ENCODE results near the gene TMEM217.

TMEM217 gene

GRCh38 chr6:37258405-37259105 lies 611 bp upstream of the TMEM217 start:
- Histone ChIP-seq H3K36me3 (ENCODE audit: insufficient read depth, low read length) (no peaks in the 10 kb centered on the region), H3K4me2 (ENCODE audit: low read length) (peak overlapping the region; percentile 89), H3K9me3 (replicated peaks; ENCODE audit: low read length) (no peaks in the 10 kb centered on the region), H3K27me3 (ENCODE audit: control insufficient read depth, insufficient read depth, low read length) (no peaks in the 10 kb centered on the region), H3K9ac (ENCODE audit: low read depth, low read length) (peak overlapping the region; percentile 97), H3K4me1 (ENCODE audit: control insufficient read depth, insufficient read depth, low read length) (peaks cover 17% of the 10 kb centered on the region), H3K4me3 (ENCODE audit: low read length) (peak overlapping the region; percentile 99)

GRCh38 chr6:37257320-37257633 lies 667 bp downstream of the TMEM217 start:
- Histone ChIP-seq H3K4me1 (ENCODE audit: control insufficient read depth, insufficient read depth, low read length) (peaks cover 17% of the 10 kb centered on the region), H3K9me3 (replicated peaks; ENCODE audit: low read length) (no peaks in the 10 kb centered on the region), H3K27me3 (ENCODE audit: control insufficient read depth, insufficient read depth, low read length) (no peaks in the 10 kb centered on the region), H3K36me3 (ENCODE audit: insufficient read depth, low read length) (no peaks in the 10 kb centered on the region), H3K4me3 (ENCODE audit: low read length) (peak overlapping the region; percentile 99), H3K9ac (ENCODE audit: low read depth, low read length) (peak overlapping the region; percentile 97), H3K4me2 (ENCODE audit: low read length) (peak overlapping the region; percentile 89)

GRCh38 chr6:37256692-37257319 lies 1.1 kb downstream of the TMEM217 start:
- Histone ChIP-seq H3K9me3 (replicated peaks; ENCODE audit: low read length) (no peaks in the 10 kb centered on the region), H3K9ac (ENCODE audit: low read depth, low read length) (peak overlapping the region; percentile 97), H3K36me3 (ENCODE audit: insufficient read depth, low read length) (no peaks in the 10 kb centered on the region), H3K27me3 (ENCODE audit: control insufficient read depth, insufficient read depth, low read length) (no peaks in the 10 kb centered on the region), H3K4me1 (ENCODE audit: control insufficient read depth, insufficient read depth, low read length) (peaks cover 17% of the 10 kb centered on the region), H3K4me2 (ENCODE audit: low read length) (peak overlapping the region; percentile 89), H3K4me3 (ENCODE audit: low read length) (peak overlapping the region; percentile 99)

- Histone ChIP-seq H3K9me3 (replicated peaks; ENCODE audit: low read length) (peaks cover 3% of the 10 kb centered on the region), H3K36me3 (ENCODE audit: insufficient read depth, low read length) (no peaks in the 10 kb centered on the region), H3K4me2 (ENCODE audit: low read length) (no peak overlapping the region), H3K4me1 (ENCODE audit: control insufficient read depth, insufficient read depth, low read length) (peaks cover 21% of the 10 kb centered on the region), H3K4me3 (ENCODE audit: low read length) (no peak overlapping the region), H3K9ac (ENCODE audit: low read depth, low read length) (no peak overlapping the region), H3K27me3 (ENCODE audit: control insufficient read depth, insufficient read depth, low read length) (no peaks in the 10 kb centered on the region)
Measured at GRCh38 chr6:37254881-37255280, 3.1 kb downstream of the TMEM217 start.

- Histone ChIP-seq H3K4me1 (ENCODE audit: control insufficient read depth, insufficient read depth, low read length) (peaks cover 13% of the 10 kb centered on the region), H3K4me2 (ENCODE audit: low read length) (no peak overlapping the region), H3K36me3 (ENCODE audit: insufficient read depth, low read length) (no peaks in the 10 kb centered on the region), H3K4me3 (ENCODE audit: low read length) (no peak overlapping the region), H3K9ac (ENCODE audit: low read depth, low read length) (no peak overlapping the region), H3K9me3 (replicated peaks; ENCODE audit: low read length) (peaks cover 3% of the 10 kb centered on the region), H3K27me3 (ENCODE audit: control insufficient read depth, insufficient read depth, low read length) (no peaks in the 10 kb centered on the region)
Measured at GRCh38 chr6:37253486-37254007, 4.4 kb downstream of the TMEM217 start.

- no peak overlapping the region for H3K4me3 ChIP-seq (ENCODE audit: low read length)
- peaks cover 3% of the 10 kb centered on the region for H3K9me3 ChIP-seq (replicated peaks; ENCODE audit: low read length)
- no peaks in the 10 kb centered on the region for H3K27me3 ChIP-seq (ENCODE audit: control insufficient read depth, insufficient read depth, low read length)
- H3K36me3 ChIP-seq (ENCODE audit: insufficient read depth, low read length) = no peaks in the 10 kb centered on the region
- H3K9ac ChIP-seq (ENCODE audit: low read depth, low read length) = peak overlapping the region; percentile 27
- peak overlapping the region; percentile 8 for H3K4me2 ChIP-seq (ENCODE audit: low read length)
- peaks cover 4% of the 10 kb centered on the region for H3K4me1 ChIP-seq (ENCODE audit: control insufficient read depth, insufficient read depth, low read length)
Measured at GRCh38 chr6:37251211-37251780, 6.6 kb downstream of the TMEM217 start.

- Histone ChIP-seq H3K27me3 (ENCODE audit: control insufficient read depth, insufficient read depth, low read length) (no peaks in the 10 kb centered on the region), H3K4me2 (ENCODE audit: low read length) (peak overlapping the region; percentile 49), H3K9me3 (replicated peaks; ENCODE audit: low read length) (no peaks in the 10 kb centered on the region), H3K36me3 (ENCODE audit: insufficient read depth, low read length) (no peaks in the 10 kb centered on the region), H3K4me3 (ENCODE audit: low read length) (peak overlapping the region; percentile 10), H3K9ac (ENCODE audit: low read depth, low read length) (peak overlapping the region; percentile 57), H3K4me1 (ENCODE audit: control insufficient read depth, insufficient read depth, low read length) (peaks cover 51% of the 10 kb centered on the region)
Measured at GRCh38 chr6:37244430-37245310, 13.3 kb downstream of the TMEM217 start.

- Histone ChIP-seq H3K9me3 (replicated peaks; ENCODE audit: low read length) (no peaks in the 10 kb centered on the region), H3K4me1 (ENCODE audit: control insufficient read depth, insufficient read depth, low read length) (peaks cover 59% of the 10 kb centered on the region), H3K27me3 (ENCODE audit: control insufficient read depth, insufficient read depth, low read length) (no peaks in the 10 kb centered on the region), H3K4me2 (ENCODE audit: low read length) (peak overlapping the region; percentile 49), H3K4me3 (ENCODE audit: low read length) (no peak overlapping the region), H3K9ac (ENCODE audit: low read depth, low read length) (peak overlapping the region; percentile 57), H3K36me3 (ENCODE audit: insufficient read depth, low read length) (no peaks in the 10 kb centered on the region)
Measured at GRCh38 chr6:37243816-37244370, 14.1 kb downstream of the TMEM217 start.

- H3K27me3 ChIP-seq (ENCODE audit: control insufficient read depth, insufficient read depth, low read length) = no peaks in the 10 kb centered on the region
- H3K4me1 ChIP-seq (ENCODE audit: control insufficient read depth, insufficient read depth, low read length) = peaks cover 61% of the 10 kb centered on the region
- H3K9me3 ChIP-seq (replicated peaks; ENCODE audit: low read length) = no peaks in the 10 kb centered on the region
- peak overlapping the region; percentile 71 for H3K4me2 ChIP-seq (ENCODE audit: low read length)
- H3K4me3 ChIP-seq (ENCODE audit: low read length) = peak overlapping the region; percentile 36
- H3K9ac ChIP-seq (ENCODE audit: low read depth, low read length) = peak overlapping the region; percentile 82
- H3K36me3 ChIP-seq (ENCODE audit: insufficient read depth, low read length) = no peaks in the 10 kb centered on the region
Measured at GRCh38 chr6:37243131-37243815, 14.7 kb downstream of the TMEM217 start.

- H3K36me3 ChIP-seq (ENCODE audit: insufficient read depth, low read length) = no peaks in the 10 kb centered on the region
- peaks cover 61% of the 10 kb centered on the region for H3K4me1 ChIP-seq (ENCODE audit: control insufficient read depth, insufficient read depth, low read length)
- H3K4me3 ChIP-seq (ENCODE audit: low read length) = peak overlapping the region; percentile 36
- peak overlapping the region; percentile 82 for H3K9ac ChIP-seq (ENCODE audit: low read depth, low read length)
- H3K27me3 ChIP-seq (ENCODE audit: control insufficient read depth, insufficient read depth, low read length) = no peaks in the 10 kb centered on the region
- H3K9me3 ChIP-seq (replicated peaks; ENCODE audit: low read length) = no peaks in the 10 kb centered on the region
- peak overlapping the region; percentile 71 for H3K4me2 ChIP-seq (ENCODE audit: low read length)
Measured at GRCh38 chr6:37242429-37243052, 15.4 kb downstream of the TMEM217 start.

Data from skeletal muscle satellite cell (primary cell).